Tibial nerve (tissue), 4 donors: ENCODE measurements around the gene DPP4. TPM values are rescaled to one million over a fixed set of nuclear protein-coding genes. Genes with fewer than 3 reads are reported as not detected.

Experiments used
- DNase-seq, 2 donors: peaks; one replicate each; pipeline ENCODE4 v3.0.0-alpha.2; 2019; ENCODE audit warnings: low spot score in 2 of 2
- H3K27ac ChIP-seq, 4 donors: fragments of 200-600 bp; sonication (generic) in 3 of 4; one replicate each; pipeline ENCODE4 v1.5.1; 2017 to 2019; ENCODE audit warnings: mild to moderate bottlenecking in 1 of 4
- H3K27me3 ChIP-seq, 2 donors: fragments of 200-600 bp; sonication (generic) in 1 of 2; one replicate each; pipeline versions ENCODE4 v1.5.1 to v1.6.0; 2017 to 2019
- H3K36me3 ChIP-seq, 3 donors: fragments of 200-600 bp; sonication (generic); one replicate each; pipeline ENCODE4 v1.5.1; 2018 to 2019
- H3K4me1 ChIP-seq, 4 donors: fragments of 200-600 bp; sonication (generic) in 3 of 4; one replicate each; pipeline ENCODE4 v1.5.1; 2017 to 2019
- H3K4me3 ChIP-seq, 4 donors: fragments of 200-600 bp; sonication (generic) in 3 of 4; one replicate each; pipeline ENCODE4 v1.5.1; 2017 to 2019; ENCODE audit warnings: mild to moderate bottlenecking in 1 of 4, moderate library complexity in 1 of 4
- H3K9me3 ChIP-seq, 4 donors: fragments of 200-600 bp; sonication (generic) in 3 of 4; one replicate each; pipeline ENCODE4 v1.5.1; 2017 to 2019
- EP300 ChIP-seq, 2 donors: sonication (generic); formaldehyde crosslinking; IDR thresholded peaks; one replicate each; pipeline ENCODE4 v1.6.1; 2017; ENCODE audit warnings: antibody characterized with exemption in 2 of 2, mild to moderate bottlenecking in 1 of 2
- POLR2A ChIP-seq, 2 donors: fragments of 450-650 bp; IDR thresholded peaks; one replicate each; pipeline ENCODE4 v1.6.1; 2017; ENCODE audit warnings: antibody characterized with exemption in 2 of 2, mild to moderate bottlenecking in 2 of 2, moderate library complexity in 2 of 2
- WGBS, 2 donors: methylation state at CpG; one replicate each; pipeline ENCODE4 v1.1.5; 2018; 5-methylcytosine and 5-hydroxymethylcytosine counted together
- total RNA-seq, 4 donors: library from RNA; depleted of rRNA; stranded (reverse); fragments of >200 nt; gene quantifications; one replicate each; pipeline ENCODE4 v1.1.0, GENCODE V29; 2016
- TF ChIP-seq, protein P1 (sequence below), 5 experiments: fragments of 200-600 bp in 3 of 5; fragments of 450-650 bp in 2 of 5; sonication (generic) in 3 of 5; IDR thresholded peaks; one replicate each; pipeline ENCODE4 v1.5.1; 2016 to 2019; ENCODE audit warnings: antibody characterized with exemption in 5 of 5, mild to moderate bottlenecking in 3 of 5, moderate library complexity in 2 of 5

The DPP4 gene
- total RNA-seq, 4 donors from 2014 or later: 5.2 to 22.8 (median 17.3) TPM

DNA sequence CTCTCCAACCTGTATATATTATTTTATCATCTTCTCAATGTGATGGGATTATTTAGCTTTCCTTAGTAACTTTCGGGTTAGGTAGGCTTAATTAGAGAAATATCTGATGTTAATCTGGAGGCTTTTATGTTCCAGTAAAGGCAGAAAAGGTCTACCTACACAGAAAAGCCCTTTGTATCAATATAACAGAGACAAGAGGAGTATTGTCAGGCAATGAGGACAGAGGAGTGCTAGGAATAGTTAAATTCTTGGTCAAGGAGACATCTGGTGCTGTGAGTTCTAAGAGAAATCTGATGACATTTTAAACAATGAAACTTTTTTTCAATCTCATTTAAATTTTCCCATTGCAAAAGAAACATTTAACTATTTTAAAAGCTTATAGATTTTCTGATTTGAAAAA is 36.1 kb downstream of the DPP4 start:
- peaks cover 0 to 26% (median 0%) of the 10 kb centered on the region in 4 donors for H3K4me1 ChIP-seq
- no peaks in the 10 kb centered on the region for H3K27me3 ChIP-seq
- H3K9me3 ChIP-seq: no peaks in the 10 kb centered on the region
- 41 to 53% methylated on average over 1 of the region's 1 CpG for WGBS, 2 donors
- peak overlapping the region in 2 of 4 donors; percentile 34 to 38 for H3K27ac ChIP-seq
- H3K36me3 ChIP-seq: no peaks in the 10 kb centered on the region
- no peak for DNase-seq
- TF ChIP-seq, protein P1, sequence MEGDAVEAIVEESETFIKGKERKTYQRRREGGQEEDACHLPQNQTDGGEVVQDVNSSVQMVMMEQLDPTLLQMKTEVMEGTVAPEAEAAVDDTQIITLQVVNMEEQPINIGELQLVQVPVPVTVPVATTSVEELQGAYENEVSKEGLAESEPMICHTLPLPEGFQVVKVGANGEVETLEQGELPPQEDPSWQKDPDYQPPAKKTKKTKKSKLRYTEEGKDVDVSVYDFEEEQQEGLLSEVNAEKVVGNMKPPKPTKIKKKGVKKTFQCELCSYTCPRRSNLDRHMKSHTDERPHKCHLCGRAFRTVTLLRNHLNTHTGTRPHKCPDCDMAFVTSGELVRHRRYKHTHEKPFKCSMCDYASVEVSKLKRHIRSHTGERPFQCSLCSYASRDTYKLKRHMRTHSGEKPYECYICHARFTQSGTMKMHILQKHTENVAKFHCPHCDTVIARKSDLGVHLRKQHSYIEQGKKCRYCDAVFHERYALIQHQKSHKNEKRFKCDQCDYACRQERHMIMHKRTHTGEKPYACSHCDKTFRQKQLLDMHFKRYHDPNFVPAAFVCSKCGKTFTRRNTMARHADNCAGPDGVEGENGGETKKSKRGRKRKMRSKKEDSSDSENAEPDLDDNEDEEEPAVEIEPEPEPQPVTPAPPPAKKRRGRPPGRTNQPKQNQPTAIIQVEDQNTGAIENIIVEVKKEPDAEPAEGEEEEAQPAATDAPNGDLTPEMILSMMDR (IDR thresholded peaks at IDR 0.05): no peak
- TF ChIP-seq POLR2A (IDR thresholded peaks at IDR 0.05): no peak
- TF ChIP-seq EP300 (IDR thresholded peaks at IDR 0.05): no peak
- H3K4me3 ChIP-seq: no peak overlapping the region

DNA sequence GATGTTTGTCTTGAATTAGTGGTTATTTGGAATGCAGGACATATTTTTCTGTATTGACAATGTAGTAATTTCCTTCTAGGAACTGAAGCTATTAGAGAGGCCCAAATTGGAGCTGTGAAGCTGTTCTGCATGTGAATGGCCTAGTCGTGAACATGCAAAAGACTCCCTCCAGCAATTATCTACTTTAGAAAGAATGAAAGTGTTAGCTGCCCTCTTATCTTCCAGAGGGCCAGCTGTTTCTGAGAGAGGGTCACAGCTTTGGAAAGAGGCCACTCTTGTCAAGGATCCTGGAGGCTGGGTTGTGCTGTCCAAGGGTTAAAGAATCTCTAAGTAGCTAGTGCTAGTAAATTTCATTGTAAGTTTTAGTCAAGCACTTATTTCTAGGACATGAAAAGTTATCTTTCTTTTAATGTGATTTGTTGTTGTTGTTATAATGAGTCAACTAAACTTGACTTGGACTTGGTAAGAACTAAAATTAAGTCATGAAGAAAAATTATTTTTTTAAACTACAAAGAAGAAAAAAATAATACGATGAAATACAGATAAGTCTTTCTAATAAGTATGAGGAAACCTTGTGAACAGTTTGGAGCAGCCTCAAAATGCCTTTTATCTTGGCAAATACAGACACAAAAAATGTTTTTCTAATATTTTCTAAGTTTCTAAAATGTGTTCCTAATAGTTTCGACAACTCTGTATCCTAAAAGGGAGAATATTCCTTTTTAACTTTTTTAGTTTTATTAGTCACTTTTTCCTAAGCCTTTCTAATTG is 36.8 kb downstream of the DPP4 start:
- H3K27me3 ChIP-seq: no peaks in the 10 kb centered on the region
- 34 to 50% methylated on average over 3 of the region's 3 CpGs for WGBS, 2 donors
- H3K27ac ChIP-seq: peak overlapping the region in 2 of 4 donors; percentile 28 to 34
- TF ChIP-seq POLR2A (IDR thresholded peaks at IDR 0.05): no peak
- TF ChIP-seq EP300 (IDR thresholded peaks at IDR 0.05): no peak
- TF ChIP-seq, protein P1 (IDR thresholded peaks at IDR 0.05): no peak
- no peak overlapping the region for H3K4me3 ChIP-seq
- H3K4me1 ChIP-seq: peaks cover 0 to 26% (median 0%) of the 10 kb centered on the region in 4 donors
- no peaks in the 10 kb centered on the region for H3K36me3 ChIP-seq
- H3K9me3 ChIP-seq: no peaks in the 10 kb centered on the region
- DNase-seq: no peak

DNA sequence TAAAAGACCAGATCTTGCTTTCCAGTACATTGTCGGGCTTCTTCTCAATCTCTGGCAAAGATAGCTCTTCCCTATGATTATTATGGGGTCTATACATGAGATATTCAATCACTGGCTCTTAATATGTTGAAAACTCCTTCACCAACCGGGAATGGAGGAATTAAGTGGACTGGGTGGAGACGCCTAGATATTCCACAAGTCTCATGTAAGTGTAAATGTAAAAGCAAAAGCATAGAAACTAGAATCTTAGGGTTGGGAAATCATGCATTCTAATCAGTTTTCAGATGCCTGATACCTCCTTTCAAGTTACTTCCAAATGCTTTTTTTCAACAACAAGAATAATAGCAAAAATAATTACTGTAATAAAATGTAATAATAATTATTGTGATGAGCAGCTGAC is 38.0 kb downstream of the DPP4 start:
- H3K27ac ChIP-seq: no peak overlapping the region
- no peaks in the 10 kb centered on the region for H3K36me3 ChIP-seq
- TF ChIP-seq, protein P1 (IDR thresholded peaks at IDR 0.05): no peak
- TF ChIP-seq POLR2A (IDR thresholded peaks at IDR 0.05) (no peak), EP300 (IDR thresholded peaks at IDR 0.05) (no peak)
- no peak overlapping the region for H3K4me3 ChIP-seq
- no peaks in the 10 kb centered on the region for H3K27me3 ChIP-seq
- H3K4me1 ChIP-seq: peaks cover 0 to 17% (median 0%) of the 10 kb centered on the region in 4 donors
- DNase-seq: no peak
- H3K9me3 ChIP-seq: no peaks in the 10 kb centered on the region
- 96% methylated on average over 3 of the region's 3 CpGs for WGBS, 2 donors

DNA sequence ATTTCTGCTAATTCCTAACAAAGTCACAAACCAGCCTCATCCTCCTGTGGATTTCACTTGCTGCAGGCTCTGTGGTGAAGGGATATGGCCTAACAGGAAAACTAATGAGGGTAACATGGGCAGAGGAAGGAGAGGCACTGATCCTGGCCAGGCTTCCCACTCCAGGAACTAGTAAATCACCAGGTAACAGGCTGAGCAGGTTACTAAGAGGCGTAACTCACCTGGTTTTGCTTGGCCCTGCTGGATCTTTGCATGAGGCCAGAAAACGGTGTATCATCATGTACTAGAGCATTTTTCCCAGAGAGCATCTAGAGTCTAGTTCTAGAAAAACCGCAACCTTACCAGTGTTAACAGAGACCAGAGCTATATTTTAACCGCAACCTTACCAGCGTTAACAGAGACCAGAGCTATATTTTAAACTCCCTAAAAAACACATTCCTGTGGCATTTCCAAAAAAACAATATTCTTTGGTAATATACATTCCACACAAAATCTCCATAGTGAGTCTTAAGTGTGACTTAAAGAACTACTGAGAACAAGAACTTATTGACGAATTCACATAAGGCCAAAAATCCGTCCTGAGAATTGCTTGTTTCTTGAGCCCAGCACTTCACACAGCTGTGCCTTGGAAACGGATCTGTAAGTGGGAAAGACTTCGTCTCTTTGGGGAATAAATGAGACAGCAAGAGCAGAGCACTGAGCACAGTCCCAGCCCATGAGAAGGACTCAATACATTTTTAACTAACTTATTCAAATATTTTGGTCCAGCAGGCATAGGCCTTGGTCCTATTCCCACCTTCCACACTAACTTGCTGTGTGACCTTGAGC is 43.4 kb downstream of the DPP4 start:
- Histone ChIP-seq H3K27me3 (no peaks in the 10 kb centered on the region), H3K36me3 (no peaks in the 10 kb centered on the region), H3K27ac (no peak overlapping the region), H3K9me3 (no peaks in the 10 kb centered on the region), H3K4me3 (no peak overlapping the region), H3K4me1 (peaks cover 0 to 2% (median 0%) of the 10 kb centered on the region in 4 donors)
- no peak for DNase-seq
- TF ChIP-seq EP300 (IDR thresholded peaks at IDR 0.05) (no peak), POLR2A (IDR thresholded peaks at IDR 0.05) (no peak)
- TF ChIP-seq, protein P1 (IDR thresholded peaks at IDR 0.05): no peak
- WGBS, 2 donors: 87 to 94% methylated on average over 9 of the region's 9 CpGs
